Spinal cord (tissue), 10 donors: ENCODE data around the gene TLCD3A. TPM values are rescaled to one million over a fixed set of nuclear protein-coding genes. Genes with fewer than 3 reads are reported as not detected.
"Not testable (repeated sequence)": the region's sequence is repeated elsewhere in the genome, so short reads cannot be mapped to it uniquely, and the experiment has no call there.

Source experiments
- DNase-seq, 6 donors: peaks; one replicate each; pipeline versions ENCODE4 v3.0.0 to v3.0.0-alpha.2; 2013 to 2015; ENCODE audit warnings: low spot score in 6 of 6, low read depth in 4 of 6
- H3K27ac ChIP-seq: one replicate; pipeline ENCODE4 v1.5.1; 2013; ENCODE audit warnings: low read depth, low read length, control low read depth
- H3K27me3 ChIP-seq: one replicate; pipeline ENCODE4 v1.6.1; 2013; ENCODE audit warnings: low read length; ENCODE audit not compliant: control insufficient read depth, insufficient read depth
- H3K36me3 ChIP-seq: one replicate; pipeline ENCODE4 v1.6.1; 2013; ENCODE audit warnings: low read length; ENCODE audit not compliant: control insufficient read depth, insufficient read depth
- H3K4me1 ChIP-seq: one replicate; pipeline ENCODE4 v1.6.1; 2013; ENCODE audit warnings: low read length; ENCODE audit not compliant: control insufficient read depth, insufficient read depth
- H3K4me3 ChIP-seq: one replicate; pipeline ENCODE4 v1.5.1; 2013; ENCODE audit warnings: low read depth, low read length, control low read depth
- H3K9me3 ChIP-seq: one replicate; pipeline ENCODE4 v1.6.1; 2013; ENCODE audit warnings: low read length; ENCODE audit not compliant: control insufficient read depth, insufficient read depth
- WGBS: methylation state at CpG from one replicate; pipeline ENCODE4 v1.1.5; 2013; ENCODE audit warnings: missing lambda C conversion rate; ENCODE audit not compliant: insufficient coverage; 5-methylcytosine and 5-hydroxymethylcytosine counted together
- polyA plus RNA-seq, 2 donors: library from polyadenylated mRNA; unstranded; fragments of 120-200 nt; gene quantifications; one replicate each; pipeline ENCODE4 v1.2.1, GENCODE V29; 2013; ENCODE audit not compliant: insufficient read length in 2 of 2
- total RNA-seq, 2 donors: library from RNA; depleted of rRNA in 1 of 2; stranded (reverse); fragments of 120-200 nt in 1 of 2; fragments of >200 nt in 1 of 2; gene quantifications; one replicate each; pipeline versions ENCODE4 v1.2.3 to v1.2.4, GENCODE V29; 2013 to 2014
- donor health status: healthy.

Gene TLCD3A
- total and polyA plus RNA-seq, 4 donors: 11.3 to 27.6 (median 21.2) TPM

DNA sequence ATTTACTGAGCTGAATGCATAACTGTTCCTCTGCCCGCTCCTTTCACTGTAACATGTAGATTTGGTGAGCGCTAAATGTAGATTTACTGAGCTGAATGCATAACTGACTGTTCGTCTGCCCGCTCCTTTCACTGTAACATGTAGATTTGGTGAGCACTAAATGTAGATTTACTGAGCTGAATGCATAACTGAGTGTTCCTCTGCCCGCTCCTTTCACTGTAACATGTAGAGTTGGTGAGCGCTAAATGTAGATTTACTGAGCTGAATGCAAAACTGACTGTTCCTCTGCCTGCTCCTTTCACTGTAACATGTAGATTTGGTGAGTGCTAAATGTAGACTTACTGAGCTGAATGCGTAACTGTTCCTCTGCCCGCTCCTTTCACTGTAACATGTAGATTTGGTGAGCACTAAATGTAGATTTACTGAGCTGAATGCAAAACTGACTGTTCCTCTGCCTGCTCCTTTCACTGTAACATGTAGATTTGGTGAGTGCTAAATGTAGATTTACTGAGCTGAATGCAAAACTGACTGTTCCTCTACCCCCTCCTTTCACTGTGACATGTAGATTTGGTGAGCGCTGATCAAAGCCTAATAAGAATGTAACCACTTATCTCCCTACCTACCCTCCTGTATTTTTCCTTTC is 23.0 kb downstream of the TLCD3A start:
- Histone ChIP-seq H3K36me3 (peaks cover 19% of the 10 kb centered on the region), H3K4me1 (peaks cover 23% of the 10 kb centered on the region)
- H3K27ac ChIP-seq, H3K9me3 ChIP-seq, H3K4me3 ChIP-seq, H3K27me3 ChIP-seq, DNase-seq: not testable (repeated sequence)
- WGBS: 94% methylated on average over 6 of the region's 9 CpGs

DNA sequence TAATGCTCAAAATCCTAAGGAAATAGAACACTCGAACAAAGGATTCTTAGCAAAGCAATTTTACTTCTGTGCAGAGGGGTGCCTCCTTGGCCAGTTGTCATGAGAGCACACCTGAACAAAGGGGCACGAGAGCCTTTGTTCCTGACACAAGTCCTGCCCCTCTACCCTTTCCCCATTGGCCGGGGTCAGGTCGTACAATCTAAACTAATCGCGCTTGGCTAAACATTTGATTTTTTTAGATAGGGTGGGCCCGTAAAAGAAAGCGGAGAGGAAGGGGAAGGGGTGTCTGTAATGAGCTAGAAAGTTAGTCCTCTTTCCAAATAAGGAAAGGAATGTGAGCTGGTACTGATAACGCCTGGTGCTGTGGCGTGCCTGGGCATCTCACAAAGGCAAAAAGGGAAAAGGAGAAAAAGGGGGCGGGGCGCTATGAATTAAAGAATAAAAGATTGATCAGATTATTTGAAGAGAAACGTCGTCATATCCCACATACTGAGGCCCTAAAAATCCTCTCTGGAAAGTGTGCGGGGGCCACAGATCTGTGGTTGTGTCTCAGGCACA is 23.7 kb downstream of the TLCD3A start:
- H3K4me3 ChIP-seq, H3K27ac ChIP-seq, DNase-seq, H3K27me3 ChIP-seq, H3K9me3 ChIP-seq: not testable (repeated sequence)
- peaks cover 24% of the 10 kb centered on the region for H3K36me3 ChIP-seq
- H3K4me1 ChIP-seq: peaks cover 16% of the 10 kb centered on the region
- WGBS: 74% methylated on average over 8 of the region's 15 CpGs

DNA sequence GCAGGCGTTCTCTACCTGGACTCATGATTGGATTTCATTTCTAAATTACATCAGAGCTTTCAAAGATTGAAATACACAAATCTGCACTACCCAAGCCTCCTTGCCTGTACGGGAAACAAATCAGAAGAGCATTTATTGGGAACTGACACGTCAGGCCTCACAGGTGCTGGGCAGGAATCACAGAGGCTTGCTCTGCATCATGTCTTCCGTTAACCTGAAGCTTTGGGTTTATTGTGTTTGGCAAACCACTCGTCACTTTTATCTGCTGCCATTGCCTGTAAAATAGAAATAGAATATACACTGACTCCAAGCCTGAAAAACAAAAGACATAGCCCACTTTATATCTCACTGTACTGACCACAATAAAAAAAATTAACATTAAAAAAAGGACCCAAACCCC is 27.6 kb downstream of the TLCD3A start:
- Histone ChIP-seq H3K9me3 (no peaks in the 10 kb centered on the region), H3K4me1 (no peaks in the 10 kb centered on the region), H3K27me3 (no peaks in the 10 kb centered on the region), H3K4me3 (no peak overlapping the region), H3K27ac (no peak overlapping the region), H3K36me3 (peaks cover 42% of the 10 kb centered on the region)
- 96% methylated on average over 3 of the region's 5 CpGs for WGBS
- no peak for DNase-seq

DNA sequence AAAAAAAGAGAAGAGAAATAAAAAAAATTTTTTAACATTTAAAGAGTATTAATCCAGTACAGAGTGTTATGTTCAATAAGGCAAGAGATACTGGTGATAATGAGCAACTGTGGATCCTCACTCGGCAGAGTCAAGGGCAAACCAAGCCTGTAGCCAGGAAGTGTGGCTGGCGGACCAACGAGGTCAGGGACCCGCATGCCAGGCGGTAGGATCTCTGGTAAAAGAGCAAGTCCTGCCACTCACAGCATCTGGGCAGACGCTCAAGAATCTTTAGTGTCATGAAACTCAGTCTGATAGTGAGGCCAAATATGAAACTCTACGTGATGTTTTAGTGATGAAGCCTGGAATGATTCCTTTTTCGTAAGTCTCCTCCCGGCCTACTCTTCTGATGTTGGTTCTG is 28.0 kb downstream of the TLCD3A start:
- no peak overlapping the region for H3K27ac ChIP-seq
- no peaks in the 10 kb centered on the region for H3K4me1 ChIP-seq
- H3K4me3 ChIP-seq: no peak overlapping the region
- peaks cover 44% of the 10 kb centered on the region for H3K36me3 ChIP-seq
- DNase-seq: no peak
- no peaks in the 10 kb centered on the region for H3K9me3 ChIP-seq
- 97% methylated on average over 9 of the region's 9 CpGs for WGBS
- no peaks in the 10 kb centered on the region for H3K27me3 ChIP-seq

DNA sequence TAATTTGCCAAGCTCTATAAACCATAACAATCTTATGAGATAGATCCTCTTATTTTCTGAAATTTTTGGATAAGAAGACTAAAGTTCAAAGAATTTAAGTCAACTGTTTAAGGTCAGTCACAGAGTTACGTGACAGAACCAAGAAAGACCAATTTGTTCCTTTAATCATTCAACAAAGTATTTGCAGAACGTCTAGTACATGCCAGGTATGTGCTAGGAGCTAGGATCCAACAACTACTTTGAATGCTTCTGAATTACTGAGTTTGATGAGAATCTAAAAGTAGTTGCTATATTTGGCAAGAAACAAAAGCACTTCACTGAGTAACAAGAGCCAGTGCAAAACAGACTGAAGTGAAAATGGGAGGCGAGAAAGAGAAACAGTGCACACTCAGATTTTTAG is 34.7 kb downstream of the TLCD3A start:
- 90% methylated on average over 2 of the region's 3 CpGs for WGBS
- H3K36me3 ChIP-seq: peaks cover 53% of the 10 kb centered on the region

DNA sequence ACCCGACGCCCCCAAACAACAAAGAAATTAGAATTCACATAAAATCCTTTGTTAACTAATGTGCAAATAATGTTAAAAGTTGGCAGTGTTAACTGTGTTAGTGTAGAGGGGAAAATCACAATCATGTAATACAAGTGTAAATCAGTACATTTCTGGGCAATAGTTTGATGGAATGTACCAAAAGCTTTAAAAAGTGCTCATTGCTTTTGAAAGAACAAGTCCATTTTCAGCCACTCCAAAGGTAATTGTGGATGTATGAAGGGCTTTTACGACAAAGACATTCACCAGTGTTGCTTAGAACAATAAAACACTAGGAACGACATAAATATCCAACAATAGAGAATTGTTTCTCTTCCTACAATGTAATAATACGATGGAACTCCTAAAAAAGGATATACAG is 40.6 kb downstream of the TLCD3A start:
- H3K27me3 ChIP-seq: no peaks in the 10 kb centered on the region
- H3K9me3 ChIP-seq: no peaks in the 10 kb centered on the region
- H3K36me3 ChIP-seq: peaks cover 65% of the 10 kb centered on the region
- no peak for DNase-seq
- no peak overlapping the region for H3K4me3 ChIP-seq
- no peak overlapping the region for H3K27ac ChIP-seq
- no peaks in the 10 kb centered on the region for H3K4me1 ChIP-seq
- no CpG with 5 or more reads among the region's 5 CpGs for WGBS

More for the DNA sequence above, 34.7 kb downstream of the TLCD3A start:
- Histone ChIP-seq H3K27ac (no peak overlapping the region), H3K27me3 (no peaks in the 10 kb centered on the region), H3K4me3 (no peak overlapping the region), H3K4me1 (no peaks in the 10 kb centered on the region), H3K9me3 (no peaks in the 10 kb centered on the region)
- no peak for DNase-seq

DNA sequence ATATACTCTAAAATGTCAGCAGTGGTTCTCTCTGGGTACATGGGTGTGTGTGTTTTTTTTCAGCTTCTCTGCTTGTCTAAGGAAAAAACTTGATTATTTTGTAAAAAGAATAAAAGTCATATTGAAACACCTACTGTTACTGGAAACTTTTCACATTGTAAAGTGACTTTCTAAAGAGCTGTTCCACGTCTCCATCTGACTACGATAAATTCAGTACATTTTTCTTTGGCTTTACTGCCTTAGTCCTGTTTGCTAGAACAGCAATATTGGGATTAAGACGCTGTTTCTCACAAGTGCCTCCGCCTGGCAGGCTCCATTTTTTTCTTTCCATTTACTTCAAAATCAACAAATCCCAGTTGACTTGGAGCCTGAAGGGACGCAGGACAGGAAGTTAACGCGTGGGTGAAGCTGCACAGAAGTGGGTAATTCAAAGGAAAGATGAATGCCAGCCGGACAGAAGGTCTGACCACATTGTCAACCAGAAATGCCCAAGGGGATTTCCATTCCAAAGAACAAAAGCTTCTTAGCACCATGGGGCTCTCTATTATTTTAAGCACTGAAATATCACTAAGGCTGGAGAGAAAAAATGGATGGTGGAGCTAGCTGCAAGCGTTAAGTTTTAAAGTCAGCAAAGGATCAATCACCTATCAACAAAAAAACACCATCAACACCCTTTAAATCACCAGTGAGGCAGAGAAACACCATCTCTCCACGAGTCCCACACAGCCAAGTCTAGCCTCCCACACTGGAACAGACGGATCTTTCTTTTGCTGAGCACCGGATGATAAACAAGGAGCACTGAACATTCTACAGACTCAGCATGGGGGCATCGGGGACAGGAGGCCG is 41.3 kb downstream of the TLCD3A start:
- no peaks in the 10 kb centered on the region for H3K4me1 ChIP-seq
- no peak overlapping the region for H3K4me3 ChIP-seq
- DNase-seq: no peak
- H3K27me3 ChIP-seq: no peaks in the 10 kb centered on the region
- H3K36me3 ChIP-seq: peaks cover 66% of the 10 kb centered on the region
- no peaks in the 10 kb centered on the region for H3K9me3 ChIP-seq
- no peak overlapping the region for H3K27ac ChIP-seq
- WGBS: 56% methylated on average over 8 of the region's 14 CpGs

DNA sequence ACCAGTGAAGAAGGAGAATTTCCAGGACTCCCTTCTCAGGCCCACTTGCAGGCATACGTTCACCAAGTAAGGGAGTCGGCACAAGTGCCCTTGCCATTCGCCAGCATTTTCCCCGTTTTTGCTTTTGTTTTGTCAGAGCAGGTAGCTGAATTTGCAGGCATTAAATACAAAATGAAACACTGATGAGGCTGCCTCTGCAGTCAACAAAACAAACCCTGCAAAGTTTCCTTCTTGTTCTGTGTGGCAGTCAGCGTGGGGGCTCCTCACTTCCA is 41.9 kb downstream of the TLCD3A start:
- no peak overlapping the region for H3K4me3 ChIP-seq
- no peak for DNase-seq
- 73% methylated on average over 4 of the region's 5 CpGs for WGBS
- peaks cover 65% of the 10 kb centered on the region for H3K36me3 ChIP-seq
- no peaks in the 10 kb centered on the region for H3K4me1 ChIP-seq
- no peaks in the 10 kb centered on the region for H3K27me3 ChIP-seq
- no peaks in the 10 kb centered on the region for H3K9me3 ChIP-seq
- H3K27ac ChIP-seq: no peak overlapping the region

DNA sequence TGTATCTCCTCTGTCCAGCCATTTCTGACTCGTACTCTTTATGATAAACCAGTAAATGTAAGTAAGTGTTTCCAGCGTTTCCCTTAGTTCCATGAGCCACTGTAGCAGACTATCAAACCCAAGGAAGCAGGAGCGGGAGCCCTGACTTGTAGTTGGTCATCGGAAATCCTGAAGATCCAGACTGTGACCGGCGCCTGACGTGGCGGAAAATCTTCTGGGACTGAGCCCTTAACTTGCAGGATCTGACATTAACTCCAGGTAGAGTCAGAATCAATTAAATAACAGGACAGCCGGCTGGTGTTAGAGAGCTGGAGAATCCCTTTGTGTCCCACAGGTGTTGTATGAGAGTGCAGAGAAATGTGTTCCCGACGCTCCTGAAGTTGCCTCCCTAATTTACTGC is 45.7 kb downstream of the TLCD3A start:
- H3K27ac ChIP-seq: no peak overlapping the region
- peaks cover 13% of the 10 kb centered on the region for H3K4me1 ChIP-seq
- DNase-seq: no peak
- 64% methylated on average over 4 of the region's 11 CpGs for WGBS
- H3K4me3 ChIP-seq: no peak overlapping the region
- no peaks in the 10 kb centered on the region for H3K9me3 ChIP-seq
- no peaks in the 10 kb centered on the region for H3K27me3 ChIP-seq
- H3K36me3 ChIP-seq: peaks cover 46% of the 10 kb centered on the region
